Inferior parietal cortex (tissue), 1 donor: Measurements from ENCODE around the gene CDX1.

ENCODE experiments used
- DNase-seq: peaks from one replicate; pipeline ENCODE4 v3.0.0-alpha.2; 2016; ENCODE audit errors: extremely low spot score

The CDX1 gene

DNA sequence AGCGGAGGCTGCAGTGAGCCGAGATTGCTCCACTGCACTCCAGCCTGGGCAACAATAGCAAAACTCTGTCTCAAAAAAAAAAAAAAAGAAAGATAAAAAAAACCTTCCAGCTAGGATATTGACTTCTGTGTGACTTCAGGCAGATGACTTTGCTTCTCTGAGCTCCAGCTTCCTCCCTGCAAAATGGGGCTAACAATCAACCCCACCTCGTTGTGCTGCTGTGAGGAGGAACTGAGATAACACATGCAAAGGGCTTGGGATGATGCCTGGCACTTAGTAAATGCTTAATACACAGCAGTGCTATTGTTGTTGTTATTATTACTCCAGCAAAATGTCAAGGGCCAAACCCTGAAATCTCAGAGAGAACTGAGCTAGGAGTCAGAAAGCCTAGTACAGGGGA, 3.5 kb upstream of the CDX1 start:
- no peak for DNase-seq

DNA sequence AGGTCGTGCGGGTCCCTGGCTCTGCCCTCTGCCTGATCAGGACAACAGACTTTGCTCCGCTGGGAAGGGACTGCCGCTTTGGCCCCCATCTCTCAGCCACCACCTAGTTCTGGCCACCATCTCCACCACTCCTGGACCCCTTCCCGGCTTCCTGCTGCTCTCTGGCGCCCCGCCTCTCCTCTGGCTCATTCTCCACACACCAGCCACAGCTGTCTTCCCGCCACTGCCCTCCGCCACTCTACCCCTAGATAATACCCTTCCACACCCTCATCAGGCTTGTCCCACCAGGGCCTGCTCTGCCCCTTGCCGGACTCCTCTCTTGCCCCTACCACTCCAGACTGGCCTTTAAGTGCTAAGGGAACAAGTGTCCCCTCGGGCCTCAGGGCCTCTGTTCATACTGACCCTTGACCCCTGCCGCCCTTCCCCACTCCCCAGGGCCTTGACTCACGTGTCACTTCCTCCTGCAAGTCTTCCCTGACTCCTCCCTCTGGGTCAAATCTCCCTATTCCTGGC, 3.0 kb upstream of the CDX1 start:
- DNase-seq: no peak

DNA sequence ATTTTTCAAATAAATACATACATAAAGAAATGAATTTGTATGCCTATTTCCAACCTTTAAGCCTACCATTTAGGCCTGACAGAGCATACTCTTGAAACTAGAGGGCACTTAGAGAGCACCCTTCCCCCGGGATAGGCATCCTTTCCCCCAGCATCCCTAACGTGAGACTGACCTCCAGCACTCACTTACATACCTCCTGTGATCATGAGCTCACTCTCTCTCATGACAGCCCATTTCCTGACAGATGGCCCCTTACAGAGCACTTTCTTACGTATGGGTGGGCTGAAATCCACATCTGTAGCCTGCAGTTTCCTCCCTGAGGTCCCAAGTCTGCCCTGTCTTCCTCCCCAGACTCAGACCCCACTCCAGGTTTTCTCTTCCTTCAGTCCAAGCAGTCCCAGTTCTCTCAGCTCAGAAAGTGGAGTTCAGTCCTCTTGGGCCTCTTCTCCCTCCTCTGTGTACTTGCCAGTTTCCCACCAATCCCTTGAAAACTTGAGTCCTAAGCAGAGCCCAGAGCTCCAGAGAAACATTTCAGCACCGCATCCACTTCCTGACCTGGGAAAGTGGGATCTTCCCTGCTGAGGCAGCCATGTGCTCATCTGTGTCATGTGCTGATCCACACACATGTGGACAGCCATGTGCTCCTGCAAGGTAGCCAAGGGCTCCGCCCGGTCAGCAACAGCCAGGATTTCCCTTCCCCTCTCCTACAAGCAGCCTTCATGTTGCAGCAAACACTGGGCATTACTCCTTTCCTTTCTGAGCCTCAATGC, 2.2 kb upstream of the CDX1 start:
- DNase-seq: no peak

DNA sequence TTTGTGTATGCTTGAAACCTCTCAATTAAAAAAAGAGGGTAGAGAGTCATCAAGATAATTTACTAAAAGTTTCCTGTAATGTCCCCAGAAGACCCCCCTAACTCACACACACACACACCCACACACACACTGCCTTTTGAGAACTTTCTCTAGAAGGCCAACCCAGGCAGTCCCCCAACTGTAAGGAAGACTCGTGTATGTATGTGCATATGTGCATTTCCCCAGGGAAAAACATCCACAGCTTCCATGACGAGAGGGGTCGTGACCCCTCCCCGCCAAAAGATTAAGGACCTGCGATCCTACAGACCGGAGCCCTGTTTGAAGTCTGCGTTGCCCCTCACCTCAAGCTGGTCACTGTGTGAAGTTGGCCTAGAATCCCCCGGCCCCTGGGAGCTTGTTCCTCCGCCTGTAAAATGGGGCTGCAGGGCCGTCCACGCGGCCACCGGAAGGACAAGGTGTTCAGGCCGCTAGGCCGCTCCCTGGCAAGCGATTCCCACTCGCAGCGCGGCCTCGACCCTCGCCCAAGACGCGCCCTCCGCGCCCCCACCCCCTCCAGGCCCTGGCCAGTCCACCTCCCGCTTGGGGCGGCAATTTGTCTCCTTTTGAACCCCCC, 435 bp upstream of the CDX1 start:
- DNase-seq: no peak

DNA sequence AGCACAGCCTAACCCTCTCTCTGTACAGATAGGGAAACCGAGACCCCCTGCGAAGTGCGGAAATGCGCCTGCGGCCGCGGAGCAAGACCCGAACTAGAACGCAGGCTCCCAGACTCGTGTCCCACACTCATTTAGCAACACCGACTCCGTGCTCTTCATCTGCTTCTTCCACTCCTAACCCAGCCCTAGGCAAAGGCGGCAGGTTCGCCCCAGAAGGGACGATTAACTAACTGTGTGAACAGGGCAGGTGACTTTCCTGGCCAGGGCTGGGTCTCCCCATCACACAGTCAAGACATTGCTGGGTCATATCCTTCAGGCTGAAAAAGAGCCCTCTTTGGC, 903 bp downstream of the CDX1 start:
- no peak for DNase-seq

DNA sequence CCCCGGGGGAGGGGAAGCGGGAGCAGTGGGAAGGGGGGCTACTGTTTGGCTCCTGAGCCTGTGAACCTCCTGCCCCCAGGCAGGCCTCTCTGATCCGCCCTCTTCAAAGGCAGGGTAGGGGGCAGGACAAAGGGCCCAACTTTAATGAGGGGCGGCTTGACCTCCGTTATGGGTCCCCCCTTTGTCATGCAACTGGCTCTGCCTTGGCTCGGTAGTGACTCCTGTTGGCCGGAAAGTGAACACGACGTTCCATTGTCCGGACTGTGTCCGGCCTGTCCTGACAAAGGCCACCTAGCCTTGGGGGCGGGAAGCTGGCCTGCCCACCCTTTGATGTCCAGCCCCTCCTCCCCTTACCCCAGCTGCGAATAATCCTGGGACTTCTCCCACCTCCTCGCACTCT, 1.3 kb downstream of the CDX1 start:
- no peak for DNase-seq

DNA sequence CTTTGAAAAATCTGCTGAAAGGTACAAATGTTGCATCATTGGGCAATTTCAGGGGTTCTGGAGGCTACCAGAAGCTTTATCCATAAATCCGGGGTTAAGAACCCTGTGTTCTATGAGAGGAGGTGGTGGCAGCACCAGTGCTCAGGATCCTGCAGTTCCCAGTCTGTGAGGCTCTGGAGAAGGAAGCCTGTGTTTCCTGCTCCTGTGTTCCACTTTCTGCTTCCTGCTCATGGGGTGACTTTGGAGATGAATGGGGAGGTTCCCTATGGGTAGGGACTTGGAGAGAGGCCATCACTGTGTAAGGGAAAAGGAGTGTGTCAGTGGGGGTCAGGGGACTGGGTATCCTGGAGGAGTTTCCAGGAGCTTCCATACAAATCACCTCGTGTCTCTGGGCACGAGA, 2.3 kb downstream of the CDX1 start:
- no peak for DNase-seq

DNA sequence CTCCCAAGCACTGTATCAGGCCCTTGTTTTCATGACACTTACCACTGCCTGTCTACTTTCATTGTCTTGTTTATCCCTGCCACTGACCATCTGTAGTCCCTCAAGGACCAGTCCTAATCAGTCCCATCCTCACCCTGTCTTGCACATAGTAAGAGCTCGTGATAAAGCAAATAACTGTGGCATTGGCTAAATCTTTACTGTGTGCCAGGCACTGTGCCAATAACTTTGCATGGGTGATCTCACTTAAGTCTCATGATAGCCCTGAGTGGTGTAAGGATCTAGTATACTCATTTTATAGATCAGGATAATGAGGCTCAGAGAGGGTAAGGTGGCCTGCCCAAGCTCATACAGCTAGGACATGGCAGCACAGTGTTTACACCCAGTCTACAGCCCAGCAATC, 5.6 kb downstream of the CDX1 start:
- no peak for DNase-seq

DNA sequence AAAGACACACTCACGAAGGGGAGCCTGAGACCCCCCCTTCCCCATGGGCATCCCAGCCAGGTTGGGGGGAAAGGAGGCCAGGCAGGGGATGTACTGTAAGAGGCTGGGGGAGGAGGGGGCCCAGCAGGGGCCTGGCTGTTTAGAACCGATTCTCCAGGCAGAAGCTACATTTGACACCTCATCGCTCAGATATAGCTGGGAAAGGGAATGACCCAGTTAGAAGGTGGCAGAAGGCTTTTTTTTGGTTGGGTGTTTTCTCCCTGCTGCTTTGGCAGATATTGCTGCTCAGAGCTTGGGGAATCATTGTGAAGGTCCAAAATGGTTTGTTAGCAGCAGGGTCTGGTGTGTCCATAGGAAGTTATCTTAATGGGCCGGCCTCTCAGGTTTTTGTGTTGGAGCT, 6.0 kb downstream of the CDX1 start:
- no peak for DNase-seq

DNA sequence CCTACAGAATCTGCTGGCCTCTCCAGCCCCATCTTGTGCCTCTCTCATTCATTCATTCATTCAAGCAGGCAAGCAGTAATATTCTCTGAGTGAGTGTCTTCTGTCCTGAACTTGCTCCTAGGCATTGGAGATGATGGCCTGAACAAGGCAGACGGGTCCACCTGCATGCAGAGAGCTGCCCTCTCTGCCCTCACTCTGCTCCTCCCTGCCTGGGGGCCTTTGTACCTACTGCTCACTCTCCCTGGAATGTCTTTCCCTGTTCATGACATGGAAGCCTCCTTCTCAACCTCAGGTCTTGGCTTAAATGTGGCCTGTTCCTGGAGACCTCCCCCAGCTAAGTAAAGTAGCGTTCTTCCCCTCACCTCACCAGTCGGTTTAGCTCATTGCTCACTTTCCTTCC, 6.6 kb downstream of the CDX1 start:
- no peak for DNase-seq

DNA sequence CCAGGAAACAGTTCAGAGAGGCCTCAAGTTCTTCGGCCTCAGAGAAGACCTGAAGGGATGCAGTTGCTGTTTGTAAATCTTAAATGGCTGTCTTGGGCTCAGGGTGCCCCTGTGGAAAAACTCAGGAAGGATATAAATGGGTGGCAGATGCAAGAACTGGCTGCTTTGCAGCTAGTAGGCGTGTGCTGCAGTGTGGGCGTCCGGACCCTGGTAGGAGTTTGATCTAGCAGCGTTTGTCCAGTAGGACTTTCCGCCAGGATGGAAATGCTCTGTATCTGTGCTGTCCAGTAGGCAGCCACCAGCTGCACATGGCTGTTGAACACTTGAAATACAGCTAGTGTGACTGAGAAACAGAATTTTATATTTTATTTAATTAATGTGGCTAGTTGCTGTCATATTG, 7.7 kb downstream of the CDX1 start:
- no peak for DNase-seq

DNA sequence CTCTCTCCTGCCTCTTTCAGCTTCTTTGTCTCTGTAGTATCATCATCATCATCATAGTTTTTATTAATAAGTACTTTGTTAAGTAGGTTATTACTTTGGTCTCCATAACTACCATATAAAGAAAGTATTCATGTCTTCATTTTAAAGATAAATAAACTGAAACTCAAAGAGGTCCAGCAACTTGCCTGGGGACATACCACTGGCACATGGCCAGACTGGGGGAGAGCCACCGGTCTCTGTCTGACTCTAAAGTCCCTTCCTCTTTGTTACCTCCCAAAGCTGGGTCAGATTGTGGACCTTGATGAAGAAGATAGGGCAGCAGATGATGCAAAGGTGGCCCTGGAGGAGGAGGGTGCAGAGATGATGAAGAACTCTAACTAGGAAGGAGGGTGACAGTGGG, 8.5 kb downstream of the CDX1 start:
- no peak for DNase-seq

DNA sequence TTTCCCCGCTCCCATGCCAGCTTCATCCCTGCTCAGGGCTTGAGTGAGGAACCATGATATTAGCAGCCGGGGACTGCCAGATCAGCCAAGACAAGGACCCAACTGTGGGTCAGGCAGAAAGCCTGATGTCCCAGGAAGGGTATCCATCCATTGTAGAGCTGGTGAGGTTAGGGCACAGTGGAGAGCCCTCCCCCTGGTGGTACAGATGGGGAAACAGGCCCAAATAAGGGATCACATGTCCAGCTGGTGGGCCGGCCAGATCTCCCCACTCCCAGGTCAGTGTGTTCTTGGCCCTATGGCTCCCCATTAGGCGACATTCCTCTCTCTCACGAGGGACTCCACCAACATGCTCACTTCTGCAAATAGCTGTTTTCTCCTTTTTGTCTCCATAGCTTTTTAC, 9.0 kb downstream of the CDX1 start:
- DNase-seq: no peak

DNA sequence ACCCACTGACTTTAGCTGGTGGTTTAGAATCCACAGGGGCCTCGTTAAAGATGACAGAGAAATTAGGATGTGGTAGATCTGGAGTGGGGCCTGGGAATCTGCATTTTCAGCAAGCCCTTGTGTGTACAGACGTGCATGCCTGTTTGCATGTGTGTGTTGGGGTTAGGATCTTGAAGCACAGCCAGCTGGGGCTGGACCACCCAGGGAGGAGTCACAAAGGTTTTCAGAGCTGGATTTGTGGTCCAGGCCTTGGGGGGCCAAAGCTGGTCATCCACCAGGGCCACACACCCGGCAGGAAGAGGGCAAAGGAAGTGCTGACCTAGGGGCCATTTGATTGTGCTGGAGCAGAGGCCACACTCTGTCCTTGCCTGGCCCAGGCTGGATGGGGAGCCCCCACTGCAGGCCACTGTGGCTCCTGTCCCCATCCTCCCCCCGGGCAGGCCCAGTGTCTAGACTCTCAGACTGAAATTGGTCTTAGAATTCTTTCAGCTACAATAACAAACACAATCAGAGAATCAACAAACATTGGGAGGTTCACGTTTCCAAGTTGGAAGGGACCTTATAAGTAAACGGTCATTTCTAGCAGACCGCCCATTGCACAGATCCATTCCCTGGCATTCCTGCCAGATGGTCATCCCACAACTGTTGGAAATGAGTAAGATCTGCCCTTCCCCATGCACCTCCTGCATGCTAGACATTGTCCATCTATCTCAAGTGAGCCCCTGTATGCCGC, 10.3 kb downstream of the CDX1 start:
- DNase-seq: no peak

DNA sequence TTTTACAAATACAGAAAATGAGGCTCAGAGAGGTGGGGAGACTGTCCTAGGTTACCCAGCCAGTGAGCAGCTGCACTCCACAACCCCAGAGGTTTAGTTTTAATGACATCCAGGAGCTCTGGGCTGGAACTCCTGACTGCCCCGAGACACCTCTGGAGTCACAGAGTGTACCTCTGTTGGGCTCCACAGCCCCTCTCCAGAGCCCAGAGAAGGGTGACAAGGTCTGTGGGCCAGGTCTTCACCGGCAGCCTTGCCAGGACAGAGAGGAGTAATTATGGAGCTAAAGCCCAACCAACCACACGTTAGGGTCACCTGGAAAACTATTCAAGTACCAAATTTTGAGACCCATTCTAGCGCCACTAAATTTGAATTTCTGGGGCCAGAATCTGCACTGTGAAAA, 11.1 kb downstream of the CDX1 start:
- DNase-seq: no peak

DNA sequence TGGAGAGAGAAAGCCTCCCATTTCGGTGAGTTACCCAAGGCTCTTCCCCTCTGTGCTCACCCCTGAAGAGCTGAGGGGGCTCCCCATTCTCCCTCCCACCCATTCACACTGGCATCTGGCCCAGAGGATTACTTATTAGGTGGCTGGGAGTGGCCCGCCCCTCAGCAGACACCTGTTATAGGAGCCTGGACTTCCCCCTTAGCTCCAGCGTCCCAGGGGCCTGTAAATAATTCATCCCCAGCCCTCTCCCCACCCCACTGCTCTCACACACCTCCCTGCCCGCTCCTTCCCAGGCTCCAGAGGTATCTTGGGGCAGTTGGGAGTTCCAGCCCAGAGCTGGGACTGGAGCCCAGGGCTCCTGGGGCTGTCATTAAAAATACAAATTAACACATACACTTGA, 11.7 kb downstream of the CDX1 start:
- DNase-seq: no peak

DNA sequence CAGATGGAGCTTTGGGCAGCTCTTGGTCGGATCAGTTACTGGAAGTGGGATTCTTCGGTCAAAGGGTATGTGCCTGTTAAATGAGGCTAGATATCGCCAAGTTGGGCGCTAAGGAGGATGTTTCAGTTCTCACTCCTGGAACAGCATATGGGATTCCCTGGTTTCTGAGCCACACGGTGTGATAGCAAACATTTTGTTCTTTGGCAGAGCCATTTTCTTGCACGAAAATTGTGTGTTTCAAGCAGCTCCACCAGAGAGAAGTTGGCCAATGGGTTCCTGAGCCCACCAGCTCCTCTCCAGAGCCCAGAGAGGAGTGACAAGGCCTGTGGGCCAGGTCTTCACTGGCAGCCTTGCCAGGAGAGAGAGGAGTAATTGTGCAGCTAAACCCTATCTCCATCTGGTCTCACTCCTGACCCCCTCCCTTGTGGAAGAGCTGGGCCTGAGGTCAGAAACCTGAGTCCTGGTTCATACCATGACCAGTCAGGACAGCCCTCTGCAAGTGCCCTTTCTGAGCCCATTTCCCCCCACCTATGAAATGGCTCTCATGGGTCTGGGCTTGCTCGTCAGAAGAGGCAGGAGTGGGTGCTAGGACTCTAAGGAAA, 12.5 kb downstream of the CDX1 start:
- DNase-seq: no peak

DNA sequence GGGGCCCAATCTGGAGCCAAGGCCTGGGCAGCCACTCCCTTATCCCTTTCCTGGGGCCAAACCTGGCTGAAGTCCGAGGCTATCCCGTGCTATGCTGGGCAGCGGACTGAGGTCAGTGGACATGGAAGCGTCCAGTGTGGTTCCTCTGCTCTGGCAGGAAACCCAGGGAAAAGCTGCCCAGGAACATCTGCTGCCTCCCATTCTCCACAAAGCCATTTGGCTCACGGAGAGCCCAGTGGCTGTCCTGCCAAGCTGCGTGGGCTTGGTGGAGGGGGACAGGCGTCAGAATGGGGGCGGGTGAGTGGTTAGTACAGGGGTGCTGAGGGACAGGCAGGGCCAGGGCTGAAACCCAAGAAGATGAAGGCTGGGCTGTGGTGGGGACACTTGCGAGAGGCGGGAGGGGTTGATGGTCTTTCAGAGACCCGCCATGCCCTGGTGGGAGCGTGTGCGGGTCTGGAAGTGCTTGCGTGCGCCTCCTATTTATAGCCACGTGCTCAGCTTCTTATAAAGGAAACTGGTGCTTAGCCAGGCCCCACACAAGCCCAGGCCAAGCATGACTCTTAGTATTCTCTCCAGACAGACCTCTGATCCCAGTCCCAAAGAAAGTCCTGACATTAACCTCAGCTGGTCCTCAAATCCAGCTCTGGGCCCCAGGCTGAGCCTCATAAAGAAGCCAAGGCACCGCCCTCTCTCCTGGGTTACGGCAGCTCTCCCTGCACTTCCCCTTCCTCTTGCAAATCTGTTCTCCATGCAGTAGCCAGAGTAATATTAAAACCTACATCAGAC, 13.9 kb downstream of the CDX1 start:
- DNase-seq: no peak

DNA sequence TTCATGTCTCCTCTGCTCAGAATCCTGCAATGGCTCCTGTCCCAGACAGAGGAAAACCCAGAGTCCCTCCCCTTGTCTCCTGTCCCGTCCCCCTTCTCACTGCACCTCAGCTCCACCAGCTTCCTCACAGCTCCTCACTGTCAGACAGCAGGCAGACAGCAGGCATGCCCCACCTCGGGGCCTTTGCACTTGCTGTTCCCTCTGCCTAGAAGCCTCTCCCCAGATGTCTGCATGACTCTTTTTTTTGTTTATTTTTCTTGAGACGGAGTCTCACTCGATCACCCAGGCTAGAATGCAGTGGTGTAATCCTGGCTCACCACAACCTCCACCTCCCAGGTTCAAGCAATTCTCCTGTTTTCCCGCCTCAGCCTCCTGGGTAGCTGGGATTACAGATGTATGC, 14.4 kb downstream of the CDX1 start:
- no peak for DNase-seq

DNA sequence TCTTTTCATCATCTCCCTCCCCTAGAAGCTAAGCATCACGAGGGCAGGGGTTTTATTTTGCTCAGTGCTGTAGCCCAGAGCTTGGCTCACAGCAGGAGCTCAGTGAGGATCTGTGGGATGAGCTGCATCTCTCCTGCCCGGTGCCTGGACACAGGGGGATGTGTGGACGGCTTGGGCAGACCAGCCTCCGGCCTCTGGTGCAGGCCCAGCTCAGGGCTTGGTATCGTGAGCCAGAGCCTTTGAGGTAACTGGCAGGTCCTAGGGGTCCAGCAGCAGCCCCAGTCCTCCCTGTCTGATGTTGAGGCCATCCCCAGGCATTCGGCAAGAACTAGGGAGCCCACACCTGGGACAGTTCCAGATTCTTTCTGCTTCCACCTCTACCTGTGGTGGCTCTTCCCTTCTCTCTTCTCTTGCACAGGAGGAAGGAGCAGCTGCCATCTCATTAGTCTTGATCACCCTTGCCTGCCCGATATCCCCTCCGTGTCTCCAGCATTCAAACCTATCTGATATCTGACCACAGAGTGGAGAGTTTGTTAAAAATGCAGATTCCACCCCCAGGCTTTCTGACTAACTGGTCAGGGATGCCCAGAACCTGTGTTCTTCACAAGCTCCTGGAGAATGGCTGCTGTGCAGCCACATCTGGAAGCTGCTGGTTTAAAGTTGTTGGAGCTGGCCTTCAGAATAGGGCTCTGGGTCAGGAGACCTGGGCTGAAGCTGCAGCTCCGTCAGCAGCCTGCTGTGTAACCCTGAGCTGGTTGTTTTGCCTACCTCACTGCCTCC, 15.4 kb downstream of the CDX1 start:
- DNase-seq: no peak

DNA sequence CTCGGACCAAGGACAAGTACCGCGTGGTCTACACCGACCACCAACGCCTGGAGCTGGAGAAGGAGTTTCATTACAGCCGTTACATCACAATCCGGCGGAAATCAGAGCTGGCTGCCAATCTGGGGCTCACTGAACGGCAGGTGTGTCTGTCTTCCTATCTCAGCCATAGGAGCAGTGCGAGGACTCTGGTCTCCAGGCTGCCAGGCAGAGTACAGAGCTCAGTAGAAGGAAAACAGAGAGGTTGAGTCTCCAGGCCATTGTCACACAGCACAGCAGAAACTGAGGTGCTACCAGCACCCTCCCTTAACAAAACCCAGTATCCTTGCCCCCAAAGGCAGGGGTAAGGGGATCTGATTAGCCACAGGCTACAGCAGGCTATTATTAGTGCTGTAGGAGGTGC, 16.2 kb downstream of the CDX1 start:
- DNase-seq: no peak
